Panc1 (cell line): Measurements from ENCODE around the gene AMBP.

Experiments used
- POLR2AphosphoS5 ChIP-seq: IDR thresholded peaks from 2 replicates; pipeline ENCODE4 v1.6.1; 2012; ENCODE audit warnings: mild to moderate bottlenecking, low read depth, low read length, moderate library complexity
- SIN3A ChIP-seq: IDR thresholded peaks from 2 replicates; pipeline ENCODE4 v1.6.1; 2012; ENCODE audit warnings: low read depth, mild to moderate bottlenecking, low read length, moderate library complexity, borderline replicate concordance; ENCODE audit not compliant: insufficient read depth
- TCF7L2 ChIP-seq: IDR thresholded peaks from 2 replicates; pipeline ENCODE4 v1.6.1; 2011; ENCODE audit warnings: mild to moderate bottlenecking, low read depth, low read length, inconsistent platforms
- TF ChIP-seq, protein P1 (sequence below): fragments of 450-650 bp; IDR thresholded peaks from 2 replicates; pipeline ENCODE4 v1.5.1; 2017; ENCODE audit warnings: mild to moderate bottlenecking
- TF ChIP-seq, protein P2 (sequence below), 2 experiments: IDR thresholded peaks; 2 replicates each; pipeline ENCODE4 v1.6.1; 2011 to 2012; ENCODE audit warnings: low read depth in 2 of 2, control low read depth in 1 of 2, low read length in 1 of 2, mild to moderate bottlenecking in 1 of 2, moderate library complexity in 1 of 2; ENCODE audit not compliant: insufficient read depth in 1 of 2

DNA sequence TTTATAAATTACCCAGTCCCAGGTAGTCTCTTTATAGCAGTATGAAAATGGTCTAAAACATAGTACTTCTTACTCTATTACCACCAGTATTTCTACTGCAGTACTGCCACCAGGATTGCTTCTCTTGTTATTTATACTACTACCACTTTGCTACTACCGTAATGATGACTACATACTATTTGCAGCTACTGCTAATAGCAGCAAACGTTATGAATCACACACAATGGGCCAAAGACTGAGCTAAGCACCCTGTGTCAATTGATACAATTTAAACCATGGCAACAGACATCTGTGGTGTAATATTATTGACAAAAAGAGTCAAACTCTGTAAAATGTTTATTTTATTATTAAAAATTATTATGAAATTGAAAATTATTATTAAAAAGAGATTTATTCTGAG is 36.3 kb upstream of the AMBP start:
- TF ChIP-seq POLR2AphosphoS5 (no peak), SIN3A (no peak), TCF7L2 (no peak)
- TF ChIP-seq, protein P1, sequence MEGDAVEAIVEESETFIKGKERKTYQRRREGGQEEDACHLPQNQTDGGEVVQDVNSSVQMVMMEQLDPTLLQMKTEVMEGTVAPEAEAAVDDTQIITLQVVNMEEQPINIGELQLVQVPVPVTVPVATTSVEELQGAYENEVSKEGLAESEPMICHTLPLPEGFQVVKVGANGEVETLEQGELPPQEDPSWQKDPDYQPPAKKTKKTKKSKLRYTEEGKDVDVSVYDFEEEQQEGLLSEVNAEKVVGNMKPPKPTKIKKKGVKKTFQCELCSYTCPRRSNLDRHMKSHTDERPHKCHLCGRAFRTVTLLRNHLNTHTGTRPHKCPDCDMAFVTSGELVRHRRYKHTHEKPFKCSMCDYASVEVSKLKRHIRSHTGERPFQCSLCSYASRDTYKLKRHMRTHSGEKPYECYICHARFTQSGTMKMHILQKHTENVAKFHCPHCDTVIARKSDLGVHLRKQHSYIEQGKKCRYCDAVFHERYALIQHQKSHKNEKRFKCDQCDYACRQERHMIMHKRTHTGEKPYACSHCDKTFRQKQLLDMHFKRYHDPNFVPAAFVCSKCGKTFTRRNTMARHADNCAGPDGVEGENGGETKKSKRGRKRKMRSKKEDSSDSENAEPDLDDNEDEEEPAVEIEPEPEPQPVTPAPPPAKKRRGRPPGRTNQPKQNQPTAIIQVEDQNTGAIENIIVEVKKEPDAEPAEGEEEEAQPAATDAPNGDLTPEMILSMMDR: no peak
- TF ChIP-seq, protein P2, sequence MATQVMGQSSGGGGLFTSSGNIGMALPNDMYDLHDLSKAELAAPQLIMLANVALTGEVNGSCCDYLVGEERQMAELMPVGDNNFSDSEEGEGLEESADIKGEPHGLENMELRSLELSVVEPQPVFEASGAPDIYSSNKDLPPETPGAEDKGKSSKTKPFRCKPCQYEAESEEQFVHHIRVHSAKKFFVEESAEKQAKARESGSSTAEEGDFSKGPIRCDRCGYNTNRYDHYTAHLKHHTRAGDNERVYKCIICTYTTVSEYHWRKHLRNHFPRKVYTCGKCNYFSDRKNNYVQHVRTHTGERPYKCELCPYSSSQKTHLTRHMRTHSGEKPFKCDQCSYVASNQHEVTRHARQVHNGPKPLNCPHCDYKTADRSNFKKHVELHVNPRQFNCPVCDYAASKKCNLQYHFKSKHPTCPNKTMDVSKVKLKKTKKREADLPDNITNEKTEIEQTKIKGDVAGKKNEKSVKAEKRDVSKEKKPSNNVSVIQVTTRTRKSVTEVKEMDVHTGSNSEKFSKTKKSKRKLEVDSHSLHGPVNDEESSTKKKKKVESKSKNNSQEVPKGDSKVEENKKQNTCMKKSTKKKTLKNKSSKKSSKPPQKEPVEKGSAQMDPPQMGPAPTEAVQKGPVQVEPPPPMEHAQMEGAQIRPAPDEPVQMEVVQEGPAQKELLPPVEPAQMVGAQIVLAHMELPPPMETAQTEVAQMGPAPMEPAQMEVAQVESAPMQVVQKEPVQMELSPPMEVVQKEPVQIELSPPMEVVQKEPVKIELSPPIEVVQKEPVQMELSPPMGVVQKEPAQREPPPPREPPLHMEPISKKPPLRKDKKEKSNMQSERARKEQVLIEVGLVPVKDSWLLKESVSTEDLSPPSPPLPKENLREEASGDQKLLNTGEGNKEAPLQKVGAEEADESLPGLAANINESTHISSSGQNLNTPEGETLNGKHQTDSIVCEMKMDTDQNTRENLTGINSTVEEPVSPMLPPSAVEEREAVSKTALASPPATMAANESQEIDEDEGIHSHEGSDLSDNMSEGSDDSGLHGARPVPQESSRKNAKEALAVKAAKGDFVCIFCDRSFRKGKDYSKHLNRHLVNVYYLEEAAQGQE (IDR thresholded peaks at IDR 0.05; ENCODE audit: insufficient read depth in 1 of 2, low read depth in 2 of 2, low read length in 1 of 2): no peak
